H1 (cell line): ENCODE results near the gene COL4A2. TPM values are rescaled to one million over a fixed set of nuclear protein-coding genes. Genes with fewer than 3 reads are reported as not detected.

Experiments
- CTCF ChIA-PET: fragments of 300-600 bp; sonication (Branson Sonifier 250); formaldehyde crosslinking; loops from one replicate; lab custom pipeline; 2021; ENCODE audit not compliant: partially characterized antibody; lab: Charles Lee
- POLR2A ChIA-PET: fragments of 300-600 bp; sonication (Branson Sonifier 250); formaldehyde crosslinking; loops from one replicate; lab custom pipeline; 2021; ENCODE audit warnings: inconsistent platforms; ENCODE audit not compliant: partially characterized antibody; lab: Charles Lee
- DNase-seq, 2 experiments: peaks; one replicate each; pipeline versions ENCODE4 v3.0.0 to v3.0.0-alpha.2; 2010 to 2022; ENCODE audit warnings: low spot score in 2 of 2, low read depth in 1 of 2, mixed read lengths in 1 of 2
- FAIRE-seq: peaks from 2 replicates; lab custom pipeline; 2011; peaks lifted over from hg19 to GRCh38; lab: Jason Lieb, UNC
- H2AFZ ChIP-seq: 2 replicates; pipeline ENCODE4 v1.8.1; 2012; ENCODE audit warnings: low read length, inconsistent platforms
- H2AK5ac ChIP-seq: 2 replicates; pipeline ENCODE4 v1.6.1; 2013; ENCODE audit warnings: low read depth, low read length
- H2BK120ac ChIP-seq: replicated peaks from 2 replicates; pipeline ENCODE3; 2013; ENCODE audit warnings: low read depth, low read length, inconsistent platforms
- H2BK12ac ChIP-seq: 2 replicates; pipeline ENCODE4 v1.6.1; 2013; ENCODE audit warnings: low read depth, low read length
- H2BK15ac ChIP-seq: 2 replicates; pipeline ENCODE4 v1.6.1; 2013; ENCODE audit warnings: low read length
- H2BK20ac ChIP-seq: 2 replicates; pipeline ENCODE4 v1.6.1; 2013; ENCODE audit warnings: low read length
- H2BK5ac ChIP-seq: 2 replicates; pipeline ENCODE4 v1.6.1; 2013; ENCODE audit warnings: low read depth, low read length
- H3K14ac ChIP-seq: 2 replicates; pipeline ENCODE4 v1.6.1; 2013; ENCODE audit warnings: inconsistent platforms; ENCODE audit not compliant: insufficient read length
- H3K18ac ChIP-seq: 2 replicates; pipeline ENCODE4 v1.6.1; 2013; ENCODE audit warnings: low read length; ENCODE audit errors: extremely low read depth
- H3K23ac ChIP-seq: 2 replicates; pipeline ENCODE4 v1.6.1; 2013; ENCODE audit warnings: inconsistent platforms; ENCODE audit not compliant: insufficient read length
- H3K23me2 ChIP-seq: 2 replicates; pipeline ENCODE4 v1.6.1; 2013; ENCODE audit warnings: low read depth, low read length
- H3K27ac ChIP-seq: 2 replicates; pipeline ENCODE4 v1.6.1; 2011; ENCODE audit warnings: low read depth, low read length, inconsistent platforms
- H3K27me3 ChIP-seq, 4 experiments: replicated peaks in 1 of 4; 1 replicate in 1 of 4; 2 replicates in 3 of 4; pipeline versions ENCODE4 v1.6.1 to v1.8.1; 2011 to 2013; ENCODE audit warnings: low read length in 3 of 4, mild to moderate bottlenecking in 3 of 4, inconsistent platforms in 2 of 4, mixed read lengths in 2 of 4, moderate library complexity in 1 of 4; ENCODE audit not compliant: control insufficient read depth in 3 of 4, insufficient read depth in 3 of 4; ENCODE audit errors: extremely low read depth in 1 of 4
- H3K36me3 ChIP-seq, 4 experiments: 2 replicates each; pipeline versions ENCODE4 v1.6.1 to v1.8.1; 2011 to 2013; ENCODE audit warnings: mild to moderate bottlenecking in 4 of 4, low read length in 3 of 4, moderate library complexity in 2 of 4, control low read depth in 1 of 4, inconsistent platforms in 1 of 4; ENCODE audit not compliant: insufficient read depth in 4 of 4, control insufficient read depth in 2 of 4
- H3K4ac ChIP-seq: replicated peaks from 2 replicates; pipeline ENCODE3; 2013; ENCODE audit warnings: low read length, low read depth, mixed read lengths, inconsistent platforms; ENCODE audit not compliant: insufficient read length
- H3K4me1 ChIP-seq, 4 experiments: replicated peaks in 1 of 4; 1 replicate in 1 of 4; 2 replicates in 3 of 4; pipeline versions ENCODE4 v1.6.1 to v1.8.1; 2011 to 2013; ENCODE audit warnings: low read length in 3 of 4, inconsistent platforms in 2 of 4, mixed read lengths in 1 of 4; ENCODE audit not compliant: insufficient read depth in 4 of 4, control insufficient read depth in 3 of 4
- H3K4me2 ChIP-seq, 2 experiments: 2 replicates each; pipeline versions ENCODE4 v1.6.1 to v1.8.1; 2011 to 2013; ENCODE audit warnings: low read depth in 2 of 2, low read length in 2 of 2, control low read depth in 1 of 2, inconsistent platforms in 1 of 2, mild to moderate bottlenecking in 1 of 2; ENCODE audit not compliant: insufficient read depth in 1 of 2
- H3K4me3 ChIP-seq, 4 experiments: fragments of 200-600, 300-600 bp in 1 of 4; sonication (generic), shearing (Covaris generic), sonication (Bioruptor Twin) in 1 of 4; 2 replicates each; pipeline versions ENCODE4 v1.5.1 to v1.8.1; 2011 to 2016; ENCODE audit warnings: low read length in 4 of 4, low read depth in 3 of 4, control low read depth in 2 of 4, inconsistent platforms in 2 of 4, mild to moderate bottlenecking in 2 of 4, mixed read lengths in 1 of 4, moderate library complexity in 1 of 4; ENCODE audit not compliant: insufficient read depth in 2 of 4; ENCODE audit errors: extremely low read depth in 1 of 4
- H3K56ac ChIP-seq: replicated peaks from 2 replicates; pipeline ENCODE3; 2013; ENCODE audit warnings: low read depth, mild to moderate bottlenecking, mixed read lengths, low read length, inconsistent platforms; ENCODE audit not compliant: insufficient read length
- H3K79me1 ChIP-seq: 2 replicates; pipeline ENCODE4 v1.6.1; 2013; ENCODE audit warnings: low read depth, low read length, control low read depth
- H3K79me2 ChIP-seq, 2 experiments: 2 replicates each; pipeline versions ENCODE4 v1.6.1 to v1.8.1; 2012 to 2013; ENCODE audit warnings: low read length in 2 of 2, mild to moderate bottlenecking in 2 of 2, inconsistent platforms in 1 of 2; ENCODE audit not compliant: insufficient read depth in 2 of 2, control insufficient read depth in 1 of 2
- H3K9ac ChIP-seq, 4 experiments: replicated peaks in 1 of 4; 1 replicate in 1 of 4; 2 replicates in 3 of 4; pipeline versions ENCODE4 v1.6.1 to v1.8.1; 2011 to 2013; ENCODE audit warnings: low read depth in 3 of 4, low read length in 3 of 4, control low read depth in 2 of 4, mild to moderate bottlenecking in 2 of 4, moderate library complexity in 2 of 4, inconsistent platforms in 1 of 4; ENCODE audit errors: extremely low read depth in 1 of 4
- H3K9me3 ChIP-seq, 2 experiments: 2 replicates each; pipeline versions ENCODE4 v1.6.1 to v1.8.1; 2012 to 2013; ENCODE audit warnings: mild to moderate bottlenecking in 2 of 2, moderate library complexity in 2 of 2, control low read depth in 1 of 2, inconsistent platforms in 1 of 2, low read depth in 1 of 2, low read length in 1 of 2, mixed read lengths in 1 of 2; ENCODE audit not compliant: insufficient read depth in 2 of 2
- H4K20me1 ChIP-seq, 2 experiments: replicated peaks in 1 of 2; 2 replicates each; pipeline versions ENCODE3 to v1.8.1; 2011 to 2013; ENCODE audit warnings: inconsistent platforms in 2 of 2, low read length in 2 of 2, mild to moderate bottlenecking in 1 of 2; ENCODE audit not compliant: insufficient read depth in 2 of 2, control insufficient read depth in 1 of 2
- H4K5ac ChIP-seq: 2 replicates; pipeline ENCODE4 v1.6.1; 2013; ENCODE audit warnings: low read length, low read depth, mixed read lengths, inconsistent platforms; ENCODE audit not compliant: insufficient read length
- H4K8ac ChIP-seq: 2 replicates; pipeline ENCODE4 v1.8.0; 2013; ENCODE audit warnings: mild to moderate bottlenecking, moderate library complexity, low read length, inconsistent platforms; ENCODE audit not compliant: insufficient read depth; ENCODE audit errors: extremely low read depth
- H4K91ac ChIP-seq: replicated peaks from 2 replicates; pipeline ENCODE3; 2013; ENCODE audit warnings: low read length, mixed read lengths, inconsistent platforms; ENCODE audit not compliant: insufficient read length
- HDAC2 ChIP-seq, 2 experiments: fragments of 300-600 bp in 1 of 2; sonication (generic) in 1 of 2; IDR thresholded peaks; 2 replicates each; pipeline ENCODE4 v1.6.1; 2011 to 2012; ENCODE audit warnings: low read depth in 2 of 2, low read length in 2 of 2, mild to moderate bottlenecking in 2 of 2, moderate library complexity in 2 of 2, borderline replicate concordance in 1 of 2, inconsistent platforms in 1 of 2
- MAFK ChIP-seq: IDR thresholded peaks from 2 replicates; pipeline ENCODE4 v1.6.1; 2012; ENCODE audit warnings: low read depth, mild to moderate bottlenecking, improper control_type of control experiment, low read length
- RNF2 ChIP-seq: fragments of 200-900, 300-1000 bp; sonication (generic); IDR thresholded peaks from 2 replicates; pipeline ENCODE4 v1.7.1; 2016; ENCODE audit warnings: borderline replicate concordance, low read depth, mild to moderate bottlenecking, antibody characterized with exemption, low read length; ENCODE audit not compliant: poor library complexity, severe bottlenecking; ENCODE audit errors: missing control alignments
- YY1 ChIP-seq: IDR thresholded peaks from 2 replicates; pipeline ENCODE4 v1.6.1; 2011; ENCODE audit warnings: low read depth, mild to moderate bottlenecking, low read length
- WGBS, 2 experiments: shearing (Covaris generic) in 1 of 2; methylation state at CpG; one replicate each; pipeline versions ENCODE4 v1.1.6 to v1.1.7; 2013 to 2015; ENCODE audit warnings: low lambda C conversion rate in 2 of 2, mixed read lengths in 2 of 2, inconsistent platforms in 1 of 2, low coverage in 1 of 2, missing lambda C conversion rate in 1 of 2; ENCODE audit not compliant: insufficient replicate concordance in 2 of 2, insufficient coverage in 1 of 2, insufficient read length in 1 of 2; ENCODE audit errors: extremely low coverage in 1 of 2, missing lambda C conversion rate in 1 of 2; 5-methylcytosine and 5-hydroxymethylcytosine counted together
- polyA plus RNA-seq, 7 experiments: library from polyadenylated mRNA; depleted of rRNA in 3 of 7; stranded (reverse) in 5 of 7; unstranded in 2 of 7; fragments of >200 nt in 5 of 7; fragments of 200-250 nt in 2 of 7; gene quantifications; 1 replicate in 5 of 7; 2 replicates in 1 of 7; 4 replicates in 1 of 7; pipeline versions ENCODE4 v1.2.1 to v1.2.3, GENCODE V29; 2011 to 2013; ENCODE audit warnings: missing spikeins in 2 of 7, mixed read lengths in 2 of 7
- total RNA-seq: library from RNA; stranded (reverse); fragmentation: NEBNext Ultra II Directional; extraction: Animal tissue kit (Norgen Biotek cat#: 25700); gene quantifications from 2 replicates; pipeline ENCODE4 v1.2.1, GENCODE V29; 2021

The COL4A2 gene
- total and polyA plus RNA-seq, 2 of the 8 experiments (the other 6 are each of a cell fraction or from before 2014, with no cell fraction given), result 80.4 to 87.3 TPM

GRCh38 chr13:110398564-110399507, 91.8 kb downstream of the COL4A2 start:
- H3K27ac ChIP-seq, result no peak overlapping the region
- H3K9me3 ChIP-seq, result no peaks in the 10 kb centered on the region
- H3K18ac ChIP-seq, result no peak overlapping the region
- H3K9ac ChIP-seq, result no peak overlapping the region
- ChIA-PET CTCF (interaction anchor here (0.7 to 3.7 kb wide), 3 partner anchors 12 to 160 kb away, joined by 3 to 28 read pairs (median 4); no protein-coding TSS in a partner anchor), POLR2A (interaction anchor here (0.5 kb wide), 1 partner anchor 316 kb away, joined by 3 read pairs; no protein-coding TSS in a partner anchor)
- no peak overlapping the region for H2AFZ ChIP-seq
- no peaks in the 10 kb centered on the region for H3K23me2 ChIP-seq
- H4K5ac ChIP-seq, result no peak overlapping the region
- TF ChIP-seq HDAC2 (IDR thresholded peaks at IDR 0.05; ENCODE audit: borderline replicate concordance in 1 of 2, low read depth in 2 of 2, low read length in 2 of 2) (no peak), YY1 (no peak), MAFK (peak; percentile 78; the same call in 1 of the 2 replicates), RNF2 (no peak)
- no peaks in the 10 kb centered on the region for H3K27me3 ChIP-seq
- no peak overlapping the region for H3K4ac ChIP-seq
- no peak overlapping the region for H3K23ac ChIP-seq
- no peaks in the 10 kb centered on the region for H3K79me2 ChIP-seq
- no peaks in the 10 kb centered on the region for H4K20me1 ChIP-seq
- H3K79me1 ChIP-seq, result no peaks in the 10 kb centered on the region
- no peak overlapping the region for H2BK20ac ChIP-seq
- H3K36me3 ChIP-seq, result no peaks in the 10 kb centered on the region
- H2BK120ac ChIP-seq, result no peak overlapping the region
- FAIRE-seq (no peak), DNase-seq (no peak)
- H3K56ac ChIP-seq, result no peak overlapping the region
- H4K8ac ChIP-seq, result no peak overlapping the region
- H3K4me3 ChIP-seq, result no peak overlapping the region
- H4K91ac ChIP-seq, result no peak overlapping the region
- no peak overlapping the region for H2BK15ac ChIP-seq
- no peaks in the 10 kb centered on the region for H3K4me1 ChIP-seq
- 96% methylated on average over 7 of the region's 7 CpGs; no CpG with 5 or more reads in 1 of the 2 experiments for WGBS, 2 experiments
- no peak overlapping the region for H3K14ac ChIP-seq
- no peak overlapping the region for H2BK12ac ChIP-seq
- H2BK5ac ChIP-seq, result no peak overlapping the region
- H2AK5ac ChIP-seq, result no peak overlapping the region
- no peak overlapping the region for H3K4me2 ChIP-seq
